Mesothelial cell of epicardium (in vitro differentiated cells): ENCODE results near the gene SEC14L5. TPM values are rescaled to one million over a fixed set of nuclear protein-coding genes. Genes with fewer than 3 reads are reported as not detected.

ENCODE experiments used
- DNase-seq, 2 experiments: peaks; one replicate each; pipeline ENCODE4 v3.0.0; 2021; ENCODE audit warnings: low spot score in 2 of 2; ENCODE audit not compliant: unreplicated experiment in 2 of 2
- H3K27ac Mint-ChIP-seq: 2 replicates; pipeline ENCODE4 v1.8.0; 2021; ENCODE audit warnings: mixed read lengths
- H3K27me3 Mint-ChIP-seq: 2 replicates; pipeline ENCODE4 v1.8.0; 2021; ENCODE audit warnings: low read depth, mixed read lengths
- H3K36me3 Mint-ChIP-seq: 2 replicates; pipeline ENCODE4 v1.8.0; 2021; ENCODE audit warnings: mixed read lengths
- H3K4me1 Mint-ChIP-seq: 2 replicates; pipeline ENCODE4 v1.8.0; 2021; ENCODE audit warnings: mixed read lengths
- H3K4me3 Mint-ChIP-seq: 2 replicates; pipeline ENCODE4 v1.8.0; 2021; ENCODE audit warnings: mild to moderate bottlenecking, moderate library complexity, mixed read lengths
- H3K9me3 Mint-ChIP-seq: 2 replicates; pipeline ENCODE4 v1.8.0; 2021; ENCODE audit warnings: mixed read lengths
- total RNA-seq: library from RNA; stranded (reverse); gene quantifications from 3 replicates; pipeline ENCODE4 v1.2.1, GENCODE V29; 2021
- TF ChIP-seq, protein P1 (sequence below): fragments of 200-600 bp; sonication (generic); IDR thresholded peaks from one replicate; pipeline ENCODE4 v1.5.0; 2021; ENCODE audit warnings: antibody characterized with exemption; ENCODE audit not compliant: unreplicated experiment

SEC14L5 gene
- total RNA-seq, 1 donor from 2014 or later, result 0.13 TPM

DNA sequence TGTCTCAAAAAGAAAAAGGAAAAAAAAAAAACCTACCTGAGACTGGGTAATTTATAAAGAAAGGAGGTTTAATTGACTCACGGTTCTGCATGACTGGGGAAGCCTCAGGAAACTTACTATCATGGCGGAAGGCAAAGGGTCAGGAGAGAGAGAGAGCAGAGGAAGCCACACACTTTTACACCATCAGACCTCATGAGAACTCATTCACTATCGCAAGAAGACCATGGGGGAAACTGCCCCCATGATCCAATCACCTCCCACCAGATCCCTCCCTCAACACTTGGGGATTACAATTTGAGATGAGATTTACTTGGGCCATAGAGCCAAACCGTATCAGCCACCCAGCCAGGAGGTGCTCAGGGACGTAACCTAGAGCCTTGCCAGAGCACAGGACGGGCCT is 54.8 kb downstream of the SEC14L5 start:
- Mint-ChIP-seq H3K27me3 (peaks cover 43% of the 10 kb centered on the region), H3K9me3 (no peaks in the 10 kb centered on the region), H3K27ac (no peak overlapping the region), H3K36me3 (no peaks in the 10 kb centered on the region), H3K4me3 (no peak overlapping the region), H3K4me1 (no peaks in the 10 kb centered on the region)
- TF ChIP-seq, protein P1, sequence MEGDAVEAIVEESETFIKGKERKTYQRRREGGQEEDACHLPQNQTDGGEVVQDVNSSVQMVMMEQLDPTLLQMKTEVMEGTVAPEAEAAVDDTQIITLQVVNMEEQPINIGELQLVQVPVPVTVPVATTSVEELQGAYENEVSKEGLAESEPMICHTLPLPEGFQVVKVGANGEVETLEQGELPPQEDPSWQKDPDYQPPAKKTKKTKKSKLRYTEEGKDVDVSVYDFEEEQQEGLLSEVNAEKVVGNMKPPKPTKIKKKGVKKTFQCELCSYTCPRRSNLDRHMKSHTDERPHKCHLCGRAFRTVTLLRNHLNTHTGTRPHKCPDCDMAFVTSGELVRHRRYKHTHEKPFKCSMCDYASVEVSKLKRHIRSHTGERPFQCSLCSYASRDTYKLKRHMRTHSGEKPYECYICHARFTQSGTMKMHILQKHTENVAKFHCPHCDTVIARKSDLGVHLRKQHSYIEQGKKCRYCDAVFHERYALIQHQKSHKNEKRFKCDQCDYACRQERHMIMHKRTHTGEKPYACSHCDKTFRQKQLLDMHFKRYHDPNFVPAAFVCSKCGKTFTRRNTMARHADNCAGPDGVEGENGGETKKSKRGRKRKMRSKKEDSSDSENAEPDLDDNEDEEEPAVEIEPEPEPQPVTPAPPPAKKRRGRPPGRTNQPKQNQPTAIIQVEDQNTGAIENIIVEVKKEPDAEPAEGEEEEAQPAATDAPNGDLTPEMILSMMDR, result no peak
- no peak for DNase-seq

DNA sequence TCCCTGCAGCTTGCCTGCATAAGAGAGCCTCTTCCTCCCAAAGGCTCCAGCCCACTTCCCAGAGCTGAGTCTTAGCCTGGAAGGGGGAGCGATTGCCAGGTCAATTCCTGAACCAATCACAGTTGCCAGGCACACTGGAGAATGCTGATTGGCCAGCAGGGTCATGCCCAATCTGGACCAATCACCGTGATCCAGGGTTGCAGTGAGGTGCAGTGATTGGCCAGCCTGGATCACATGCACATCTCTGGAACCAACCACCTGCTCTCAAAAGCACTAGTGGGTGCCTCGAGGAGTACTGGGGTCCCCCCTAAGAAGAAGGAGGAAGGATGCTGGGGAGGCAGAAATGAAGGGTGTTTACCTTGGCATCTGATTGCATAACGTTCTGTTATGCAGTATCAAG is 57.2 kb downstream of the SEC14L5 start:
- no peaks in the 10 kb centered on the region for H3K4me1 Mint-ChIP-seq
- no peak for DNase-seq
- TF ChIP-seq, protein P1, result no peak
- H3K27me3 Mint-ChIP-seq, result peaks cover 34% of the 10 kb centered on the region
- no peak overlapping the region for H3K4me3 Mint-ChIP-seq
- no peaks in the 10 kb centered on the region for H3K36me3 Mint-ChIP-seq
- H3K9me3 Mint-ChIP-seq, result no peaks in the 10 kb centered on the region
- no peak overlapping the region for H3K27ac Mint-ChIP-seq

DNA sequence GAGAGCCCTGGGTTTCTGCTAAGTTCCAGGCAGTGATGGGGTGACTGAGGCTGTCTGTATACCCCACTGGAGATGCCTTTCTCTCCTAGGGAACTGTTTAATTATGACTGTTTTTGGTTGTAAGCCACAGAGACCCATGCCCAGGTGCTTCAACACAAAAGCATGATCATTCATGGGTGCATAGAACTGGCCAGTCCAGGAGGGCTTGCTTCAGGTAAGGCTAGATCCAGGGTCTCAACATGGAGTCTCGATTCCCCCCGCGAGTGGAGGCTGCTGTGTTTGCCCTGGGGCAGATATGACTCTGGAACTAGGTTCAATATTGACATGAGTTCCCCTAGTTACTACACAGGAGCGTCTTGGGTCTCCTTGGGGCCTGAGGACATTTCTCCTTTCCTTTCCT is 57.8 kb downstream of the SEC14L5 start:
- no peak overlapping the region for H3K4me3 Mint-ChIP-seq
- no peaks in the 10 kb centered on the region for H3K4me1 Mint-ChIP-seq
- H3K27ac Mint-ChIP-seq, result no peak overlapping the region
- no peaks in the 10 kb centered on the region for H3K9me3 Mint-ChIP-seq
- no peaks in the 10 kb centered on the region for H3K36me3 Mint-ChIP-seq
- DNase-seq, result no peak
- peaks cover 32% of the 10 kb centered on the region for H3K27me3 Mint-ChIP-seq
- TF ChIP-seq, protein P1, result no peak

DNA sequence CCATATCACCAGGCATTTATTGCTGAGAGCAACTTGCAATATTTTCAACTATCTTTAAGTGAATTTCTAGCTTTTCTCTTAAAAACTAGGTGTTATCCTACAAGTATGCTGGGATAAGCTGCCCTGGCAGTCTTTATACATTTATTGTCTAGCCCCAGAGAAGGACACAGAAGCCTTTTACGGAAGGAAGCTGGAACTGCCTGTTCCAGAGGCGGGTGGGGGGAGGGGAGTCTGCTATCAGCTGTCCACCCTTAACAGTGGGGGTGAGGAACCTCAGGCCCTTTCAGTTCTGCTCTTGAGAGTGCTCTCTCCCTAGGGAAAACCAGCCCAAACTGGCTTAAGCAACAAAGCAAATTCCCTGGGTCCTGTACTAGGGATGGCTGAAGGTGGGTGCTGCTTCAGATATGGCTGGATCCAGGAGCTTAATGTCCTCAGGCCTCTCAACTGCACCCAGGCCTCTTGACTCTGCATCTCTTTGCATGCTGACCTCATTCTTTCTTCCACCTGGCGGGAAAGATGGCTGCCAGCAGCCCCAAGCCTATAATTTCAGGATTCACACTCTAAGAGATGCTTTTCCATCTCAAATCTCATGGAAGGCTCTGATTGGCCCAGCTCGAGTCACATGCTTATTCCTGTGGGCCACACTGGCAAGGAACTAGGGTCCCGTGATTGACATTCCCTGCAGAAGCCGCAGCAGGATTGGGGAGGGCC is 59.0 kb downstream of the SEC14L5 start:
- no peak overlapping the region for H3K27ac Mint-ChIP-seq
- DNase-seq, result no peak
- no peaks in the 10 kb centered on the region for H3K36me3 Mint-ChIP-seq
- H3K27me3 Mint-ChIP-seq, result peaks cover 26% of the 10 kb centered on the region
- no peak overlapping the region for H3K4me3 Mint-ChIP-seq
- H3K9me3 Mint-ChIP-seq, result no peaks in the 10 kb centered on the region
- H3K4me1 Mint-ChIP-seq, result no peaks in the 10 kb centered on the region
- TF ChIP-seq, protein P1, result no peak

- no peaks in the 10 kb centered on the region for H3K9me3 Mint-ChIP-seq
- no peak overlapping the region for H3K27ac Mint-ChIP-seq
- DNase-seq, result no peak
- TF ChIP-seq, protein P1, result no peak
- no peaks in the 10 kb centered on the region for H3K4me1 Mint-ChIP-seq
- peaks cover 24% of the 10 kb centered on the region for H3K27me3 Mint-ChIP-seq
- H3K4me3 Mint-ChIP-seq, result no peak overlapping the region
- H3K36me3 Mint-ChIP-seq, result no peaks in the 10 kb centered on the region
These were observed 59.5 kb downstream of the SEC14L5 start for GRCh38 chr16:5017678-5017969.

GRCh38 chr16:5018793-5019192 is 60.7 kb downstream of the SEC14L5 start:
- Mint-ChIP-seq H3K4me1 (no peaks in the 10 kb centered on the region), H3K4me3 (no peak overlapping the region), H3K9me3 (no peaks in the 10 kb centered on the region), H3K27ac (no peak overlapping the region), H3K36me3 (no peaks in the 10 kb centered on the region), H3K27me3 (peaks cover 20% of the 10 kb centered on the region)
- no peak for DNase-seq
- TF ChIP-seq, protein P1, result no peak
